GM23338 (cell line): Measurements from ENCODE around the gene KIFC3. TPM values are rescaled to one million over a fixed set of nuclear protein-coding genes. Genes with fewer than 3 reads are reported as not detected.

Source experiments
- ATAC-seq: fragments of 200-7000 bp; cut with Tn5 transposase; 3 replicates; pipeline ENCODE4 v1.9.1; 2020
- DNase-seq: peaks from one replicate; pipeline ENCODE4 v3.0.0-alpha.2; 2015; ENCODE audit warnings: low spot score
- H2AFZ ChIP-seq: fragments of 200-600 bp; sonication (generic); 2 replicates; pipeline ENCODE4 v1.8.0; 2016; ENCODE audit warnings: antibody characterized with exemption, mild to moderate bottlenecking, moderate library complexity
- H3F3A ChIP-seq: fragments of 200-600 bp; sonication (generic); replicated peaks from 2 replicates; pipeline ENCODE4 v1.8.0; 2017; ENCODE audit warnings: antibody characterized with exemption, mixed run types, low read depth
- H3K27ac ChIP-seq: fragments of 200-600 bp; sonication (generic); 2 replicates; pipeline ENCODE4 v1.6.1; 2016; ENCODE audit warnings: low read depth
- H3K27me3 ChIP-seq: fragments of 200-600 bp; sonication (generic); 2 replicates; pipeline ENCODE4 v1.8.0; 2016; ENCODE audit warnings: mild to moderate bottlenecking, mixed run types, moderate library complexity; ENCODE audit not compliant: insufficient read depth
- H3K36me3 ChIP-seq: fragments of 200-600 bp; sonication (generic); 2 replicates; pipeline ENCODE4 v1.8.0; 2016; ENCODE audit warnings: mild to moderate bottlenecking; ENCODE audit not compliant: insufficient read depth
- H3K4me1 ChIP-seq: fragments of 200-600 bp; sonication (generic); 2 replicates; pipeline ENCODE4 v1.8.0; 2016; ENCODE audit warnings: mild to moderate bottlenecking, moderate library complexity; ENCODE audit not compliant: insufficient read depth
- H3K4me2 ChIP-seq: fragments of 200-600 bp; sonication (generic); 2 replicates; pipeline ENCODE4 v1.7.1; 2017; ENCODE audit warnings: mixed run types
- H3K4me3 ChIP-seq: fragments of 200-600 bp; sonication (generic); 2 replicates; pipeline ENCODE4 v1.6.1; 2016; ENCODE audit warnings: mixed run types
- H3K79me2 ChIP-seq: fragments of 200-600 bp; sonication (generic); replicated peaks from 2 replicates; pipeline ENCODE4 v1.8.0; 2017; ENCODE audit warnings: mild to moderate bottlenecking; ENCODE audit not compliant: insufficient read depth
- H3K9me2 ChIP-seq: fragments of 200-600 bp; sonication (generic); 2 replicates; pipeline ENCODE4 v1.8.0; 2017; ENCODE audit not compliant: insufficient read depth
- H4K20me1 ChIP-seq: fragments of 200-600 bp; sonication (generic); replicated peaks from 2 replicates; pipeline ENCODE4 v1.8.0; 2017; ENCODE audit warnings: mild to moderate bottlenecking; ENCODE audit not compliant: insufficient read depth
- H3K27ac Mint-ChIP-seq: 2 replicates; pipeline ENCODE4 v1.8.0; 2020; ENCODE audit warnings: inconsistent platforms, mild to moderate bottlenecking, moderate library complexity, mixed read lengths
- H3K27me3 Mint-ChIP-seq: 3 replicates; pipeline ENCODE4 v1.8.0; 2022; ENCODE audit warnings: low read depth, mild to moderate bottlenecking, moderate library complexity, mixed read lengths, inconsistent platforms; ENCODE audit not compliant: insufficient read depth, poor library complexity
- H3K36me3 Mint-ChIP-seq: 3 replicates; pipeline ENCODE4 v1.8.0; 2021; ENCODE audit warnings: low read depth, mild to moderate bottlenecking, inconsistent platforms, moderate library complexity, mixed read lengths
- H3K4me1 Mint-ChIP-seq: 3 replicates; pipeline ENCODE4 v1.8.0; 2020; ENCODE audit warnings: mild to moderate bottlenecking, inconsistent platforms, mixed read lengths
- H3K4me3 Mint-ChIP-seq: 3 replicates; pipeline ENCODE4 v1.8.0; 2021; ENCODE audit warnings: moderate library complexity, mild to moderate bottlenecking, inconsistent platforms, mixed read lengths
- H3K9me3 Mint-ChIP-seq: 3 replicates; pipeline ENCODE4 v1.8.0; 2020; ENCODE audit warnings: moderate library complexity, mild to moderate bottlenecking, inconsistent platforms, mixed read lengths
- CREB1 ChIP-seq: fragments of 250-450 bp; sonication (Bioruptor Pico); IDR thresholded peaks from 2 replicates; pipeline ENCODE4 v1.5.0; 2020; ENCODE audit warnings: low read depth, mild to moderate bottlenecking, moderate library complexity
- ETS1 ChIP-seq: IDR thresholded peaks from 2 replicates; pipeline ENCODE4 v1.6.1; 2016; ENCODE audit warnings: antibody characterized with exemption
- EZH2 ChIP-seq: fragments of 200-600 bp; sonication (generic); IDR thresholded peaks from one replicate; pipeline ENCODE4 v1.8.0; 2017; ENCODE audit warnings: antibody characterized with exemption, mild to moderate bottlenecking, low read depth; ENCODE audit not compliant: unreplicated experiment
- EZH2phosphoT487 ChIP-seq: fragments of 200-600 bp; sonication (generic); IDR thresholded peaks from one replicate; pipeline ENCODE4 v1.8.1; 2018; ENCODE audit warnings: antibody characterized with exemption; ENCODE audit not compliant: unreplicated experiment
- NANOG ChIP-seq: IDR thresholded peaks from 2 replicates; pipeline ENCODE4 v1.6.1; 2016; ENCODE audit warnings: antibody characterized with exemption, borderline replicate concordance
- STAT1 ChIP-seq: IDR thresholded peaks from one replicate; pipeline ENCODE4 v1.6.1; 2016; ENCODE audit warnings: antibody characterized with exemption; ENCODE audit not compliant: unreplicated experiment
- ZNF114 ChIP-seq: fragments of 250-450 bp; sonication (Bioruptor Pico); IDR thresholded peaks from 2 replicates; pipeline ENCODE4 v1.5.0; 2020; ENCODE audit warnings: mild to moderate bottlenecking, moderate library complexity
- polyA plus RNA-seq: library from polyadenylated mRNA; unstranded; fragments of >200 nt; fragmentation: Nextera tagmentation; extraction: Ambion mirVana; gene quantifications from 2 replicates; pipeline ENCODE4 v1.2.1, GENCODE V29; 2016
- total RNA-seq: library from RNA; depleted of rRNA; stranded (reverse); fragments of >200 nt; shearing (Covaris generic); gene quantifications from 2 replicates; pipeline ENCODE4 v1.2.3, GENCODE V29; 2014
- TF ChIP-seq, protein P1 (sequence below): fragments of 250-450 bp; sonication (Bioruptor Pico); IDR thresholded peaks from 2 replicates; pipeline ENCODE4 v1.5.0; 2020; ENCODE audit warnings: mild to moderate bottlenecking, moderate library complexity

KIFC3 gene
- total and polyA plus RNA-seq, 2 experiments from 2014 or later = 4.4 to 12.5 TPM

DNA sequence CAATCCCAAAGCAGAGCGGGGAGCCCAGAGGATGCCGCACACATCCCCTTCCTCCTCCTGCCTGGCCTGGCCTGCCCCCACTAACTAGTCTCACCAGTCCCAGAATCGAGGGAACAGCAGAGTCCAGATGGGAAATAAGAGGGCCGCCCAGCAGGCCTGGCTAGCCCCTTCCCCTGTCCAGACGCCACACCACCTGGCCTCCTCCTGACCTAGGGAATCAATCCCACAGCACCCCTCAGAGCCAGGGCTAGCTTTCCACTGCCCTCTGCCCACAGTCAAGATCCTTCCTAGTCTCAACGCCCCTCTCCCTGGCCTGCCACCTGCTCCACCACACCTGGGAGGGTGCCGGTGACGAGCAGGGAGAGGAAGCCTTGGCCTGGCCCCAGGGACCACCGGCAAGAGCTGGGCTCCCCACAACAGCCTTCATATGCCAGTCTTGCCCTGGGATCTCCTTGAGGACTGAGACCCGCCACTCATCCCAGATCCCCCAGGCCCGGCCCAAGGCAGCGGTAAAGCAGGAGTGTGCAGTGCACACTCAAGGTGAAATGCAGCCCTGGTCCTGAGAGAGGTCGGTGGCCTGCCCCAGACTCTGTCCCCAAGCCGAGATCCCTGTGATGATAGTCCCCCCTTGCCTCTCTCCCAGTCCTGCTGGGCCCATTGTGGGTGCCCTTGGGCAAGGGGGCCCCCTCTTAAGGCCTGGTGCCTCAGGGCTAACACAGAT, 38.8 kb downstream of the KIFC3 start:
- H3K4me3 ChIP-seq = no peak overlapping the region
- no peaks in the 10 kb centered on the region for H3K27me3 ChIP-seq
- peaks cover 25% of the 10 kb centered on the region for H3K27me3 Mint-ChIP-seq
- no peak overlapping the region for H3K27ac ChIP-seq
- no peak for TF ChIP-seq ETS1
- TF ChIP-seq, protein P1, sequence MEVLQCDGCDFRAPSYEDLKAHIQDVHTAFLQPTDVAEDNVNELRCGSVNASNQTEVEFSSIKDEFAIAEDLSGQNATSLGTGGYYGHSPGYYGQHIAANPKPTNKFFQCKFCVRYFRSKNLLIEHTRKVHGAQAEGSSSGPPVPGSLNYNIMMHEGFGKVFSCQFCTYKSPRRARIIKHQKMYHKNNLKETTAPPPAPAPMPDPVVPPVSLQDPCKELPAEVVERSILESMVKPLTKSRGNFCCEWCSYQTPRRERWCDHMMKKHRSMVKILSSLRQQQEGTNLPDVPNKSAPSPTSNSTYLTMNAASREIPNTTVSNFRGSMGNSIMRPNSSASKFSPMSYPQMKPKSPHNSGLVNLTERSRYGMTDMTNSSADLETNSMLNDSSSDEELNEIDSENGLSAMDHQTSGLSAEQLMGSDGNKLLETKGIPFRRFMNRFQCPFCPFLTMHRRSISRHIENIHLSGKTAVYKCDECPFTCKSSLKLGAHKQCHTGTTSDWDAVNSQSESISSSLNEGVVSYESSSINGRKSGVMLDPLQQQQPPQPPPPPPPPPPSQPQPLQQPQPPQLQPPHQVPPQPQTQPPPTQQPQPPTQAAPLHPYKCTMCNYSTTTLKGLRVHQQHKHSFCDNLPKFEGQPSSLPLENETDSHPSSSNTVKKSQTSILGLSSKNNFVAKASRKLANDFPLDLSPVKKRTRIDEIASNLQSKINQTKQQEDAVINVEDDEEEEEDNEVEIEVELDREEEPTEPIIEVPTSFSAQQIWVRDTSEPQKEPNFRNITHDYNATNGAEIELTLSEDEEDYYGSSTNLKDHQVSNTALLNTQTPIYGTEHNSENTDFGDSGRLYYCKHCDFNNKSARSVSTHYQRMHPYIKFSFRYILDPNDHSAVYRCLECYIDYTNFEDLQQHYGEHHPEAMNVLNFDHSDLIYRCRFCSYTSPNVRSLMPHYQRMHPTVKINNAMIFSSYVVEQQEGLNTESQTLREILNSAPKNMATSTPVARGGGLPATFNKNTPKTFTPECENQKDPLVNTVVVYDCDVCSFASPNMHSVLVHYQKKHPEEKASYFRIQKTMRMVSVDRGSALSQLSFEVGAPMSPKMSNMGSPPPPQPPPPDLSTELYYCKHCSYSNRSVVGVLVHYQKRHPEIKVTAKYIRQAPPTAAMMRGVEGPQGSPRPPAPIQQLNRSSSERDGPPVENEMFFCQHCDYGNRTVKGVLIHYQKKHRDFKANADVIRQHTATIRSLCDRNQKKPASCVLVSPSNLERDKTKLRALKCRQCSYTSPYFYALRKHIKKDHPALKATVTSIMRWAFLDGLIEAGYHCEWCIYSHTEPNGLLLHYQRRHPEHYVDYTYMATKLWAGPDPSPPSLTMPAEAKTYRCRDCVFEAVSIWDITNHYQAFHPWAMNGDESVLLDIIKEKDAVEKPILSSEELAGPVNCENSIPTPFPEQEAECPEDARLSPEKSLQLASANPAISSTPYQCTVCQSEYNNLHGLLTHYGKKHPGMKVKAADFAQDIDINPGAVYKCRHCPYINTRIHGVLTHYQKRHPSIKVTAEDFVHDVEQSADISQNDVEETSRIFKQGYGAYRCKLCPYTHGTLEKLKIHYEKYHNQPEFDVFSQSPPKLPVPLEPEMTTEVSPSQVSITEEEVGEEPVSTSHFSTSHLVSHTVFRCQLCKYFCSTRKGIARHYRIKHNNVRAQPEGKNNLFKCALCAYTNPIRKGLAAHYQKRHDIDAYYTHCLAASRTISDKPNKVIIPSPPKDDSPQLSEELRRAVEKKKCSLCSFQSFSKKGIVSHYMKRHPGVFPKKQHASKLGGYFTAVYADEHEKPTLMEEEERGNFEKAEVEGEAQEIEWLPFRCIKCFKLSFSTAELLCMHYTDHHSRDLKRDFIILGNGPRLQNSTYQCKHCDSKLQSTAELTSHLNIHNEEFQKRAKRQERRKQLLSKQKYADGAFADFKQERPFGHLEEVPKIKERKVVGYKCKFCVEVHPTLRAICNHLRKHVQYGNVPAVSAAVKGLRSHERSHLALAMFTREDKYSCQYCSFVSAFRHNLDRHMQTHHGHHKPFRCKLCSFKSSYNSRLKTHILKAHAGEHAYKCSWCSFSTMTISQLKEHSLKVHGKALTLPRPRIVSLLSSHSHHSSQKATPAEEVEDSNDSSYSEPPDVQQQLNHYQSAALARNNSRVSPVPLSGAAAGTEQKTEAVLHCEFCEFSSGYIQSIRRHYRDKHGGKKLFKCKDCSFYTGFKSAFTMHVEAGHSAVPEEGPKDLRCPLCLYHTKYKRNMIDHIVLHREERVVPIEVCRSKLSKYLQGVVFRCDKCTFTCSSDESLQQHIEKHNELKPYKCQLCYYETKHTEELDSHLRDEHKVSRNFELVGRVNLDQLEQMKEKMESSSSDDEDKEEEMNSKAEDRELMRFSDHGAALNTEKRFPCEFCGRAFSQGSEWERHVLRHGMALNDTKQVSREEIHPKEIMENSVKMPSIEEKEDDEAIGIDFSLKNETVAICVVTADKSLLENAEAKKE (CRISPR knock-in tag) = no peak
- no peak for TF ChIP-seq CREB1 (CRISPR knock-in tag)
- TF ChIP-seq ZNF114 (CRISPR knock-in tag) = no peak
- no peak for TF ChIP-seq STAT1
- no peak for TF ChIP-seq EZH2phosphoT487
- no peak for TF ChIP-seq EZH2
- no peak for TF ChIP-seq NANOG
- no peaks in the 10 kb centered on the region for H3F3A ChIP-seq
- DNase-seq (no peak), ATAC-seq (no peak)
- H3K36me3 ChIP-seq = no peaks in the 10 kb centered on the region
- H3K9me2 ChIP-seq = no peaks in the 10 kb centered on the region
- H3K4me1 ChIP-seq = no peaks in the 10 kb centered on the region; the same call in 1 of the 2 replicates
- no peaks in the 10 kb centered on the region for H4K20me1 ChIP-seq
- no peaks in the 10 kb centered on the region for H3K9me3 Mint-ChIP-seq
- no peak overlapping the region for H3K4me3 Mint-ChIP-seq
- H3K79me2 ChIP-seq = no peaks in the 10 kb centered on the region
- no peak overlapping the region for H2AFZ ChIP-seq
- peaks cover 34% of the 10 kb centered on the region for H3K4me1 Mint-ChIP-seq
- no peak overlapping the region for H3K4me2 ChIP-seq
- H3K36me3 Mint-ChIP-seq = peaks cover 6% of the 10 kb centered on the region
- H3K27ac Mint-ChIP-seq = no peak overlapping the region; the same call in 1 of the 2 replicates
